HG02763 (cell line): ENCODE data around the gene SDF4.
"Not testable (repeated sequence)": the region's sequence is repeated elsewhere in the genome, so short reads cannot be mapped to it uniquely, and the experiment has no call there.

Experiments used
- ATAC-seq: cut with Tn5 transposase; IDR thresholded peaks from one replicate; pipeline ENCODE4 v1.9.1; 2021; ENCODE audit warnings: mild to moderate bottlenecking, moderate library complexity; ENCODE audit not compliant: unreplicated experiment

SDF4 gene

DNA sequence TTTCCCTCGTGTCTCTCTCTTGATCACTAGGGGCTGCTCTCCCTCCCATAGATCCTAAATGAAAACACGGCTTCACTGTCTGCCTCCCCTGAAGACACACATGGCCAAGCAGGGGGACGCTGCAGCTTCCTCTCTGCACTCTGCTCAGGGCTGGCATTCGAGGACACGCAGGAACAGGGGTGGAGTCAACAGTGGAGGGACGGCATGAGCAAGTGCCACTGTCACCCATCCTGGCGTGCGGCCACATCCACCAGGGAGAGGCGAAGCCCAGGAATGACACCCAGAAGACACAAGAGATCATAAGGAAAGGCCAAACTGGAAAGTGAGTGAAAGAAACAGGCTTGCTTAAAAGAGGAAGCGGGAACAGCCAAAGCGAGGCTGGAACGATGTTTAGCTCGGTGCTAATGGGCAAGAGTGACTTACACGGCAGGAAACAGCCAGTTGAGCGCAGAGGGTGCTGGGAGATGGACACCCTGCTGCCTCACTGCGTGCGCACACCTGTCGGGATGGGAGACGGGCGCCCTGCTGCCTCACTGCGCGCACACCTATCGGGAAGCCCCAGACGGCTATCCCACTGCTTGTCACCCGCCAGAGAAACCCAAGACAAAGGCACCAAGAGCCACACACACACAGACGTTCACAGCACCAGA is 28.3 kb upstream of the SDF4 start:
- no peak for ATAC-seq

DNA sequence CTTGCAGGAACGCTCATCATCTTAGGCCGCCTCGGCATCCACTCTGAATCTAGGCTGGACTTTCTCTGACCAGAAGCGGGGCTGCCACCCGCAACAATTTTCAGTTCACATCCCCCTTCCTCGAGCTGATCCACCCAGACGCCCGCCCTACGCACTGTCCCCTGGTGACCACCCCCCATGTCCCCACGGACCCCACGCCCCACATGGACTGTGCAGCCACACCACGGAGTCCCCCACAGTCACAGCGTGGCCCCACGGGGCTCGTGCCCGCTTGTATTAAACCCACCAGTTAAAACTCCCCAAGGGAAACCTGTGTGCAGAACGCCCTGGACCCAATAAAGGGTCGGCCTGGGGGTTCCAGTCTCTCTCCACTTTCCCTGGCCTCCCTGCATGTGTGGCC is 27.7 kb upstream of the SDF4 start:
- no peak for ATAC-seq

DNA sequence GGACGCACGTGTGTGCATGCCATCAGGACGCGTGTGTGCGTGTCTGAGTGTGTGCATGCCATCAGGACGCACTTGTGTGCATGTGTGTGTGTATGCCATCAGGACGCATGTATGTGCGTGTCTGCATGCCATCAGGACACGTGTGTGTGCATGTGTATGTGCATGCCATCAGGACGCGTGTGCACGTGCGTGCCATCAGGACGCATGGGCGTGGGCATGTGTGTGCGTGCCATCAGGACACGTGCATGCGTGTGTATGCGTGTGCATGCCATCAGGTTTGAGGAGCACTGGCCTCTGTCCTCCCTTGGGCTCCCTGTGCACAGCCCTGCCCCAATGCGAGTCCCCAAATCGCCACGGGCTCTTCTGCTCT is 27.3 kb upstream of the SDF4 start:
- ATAC-seq, result no peak

DNA sequence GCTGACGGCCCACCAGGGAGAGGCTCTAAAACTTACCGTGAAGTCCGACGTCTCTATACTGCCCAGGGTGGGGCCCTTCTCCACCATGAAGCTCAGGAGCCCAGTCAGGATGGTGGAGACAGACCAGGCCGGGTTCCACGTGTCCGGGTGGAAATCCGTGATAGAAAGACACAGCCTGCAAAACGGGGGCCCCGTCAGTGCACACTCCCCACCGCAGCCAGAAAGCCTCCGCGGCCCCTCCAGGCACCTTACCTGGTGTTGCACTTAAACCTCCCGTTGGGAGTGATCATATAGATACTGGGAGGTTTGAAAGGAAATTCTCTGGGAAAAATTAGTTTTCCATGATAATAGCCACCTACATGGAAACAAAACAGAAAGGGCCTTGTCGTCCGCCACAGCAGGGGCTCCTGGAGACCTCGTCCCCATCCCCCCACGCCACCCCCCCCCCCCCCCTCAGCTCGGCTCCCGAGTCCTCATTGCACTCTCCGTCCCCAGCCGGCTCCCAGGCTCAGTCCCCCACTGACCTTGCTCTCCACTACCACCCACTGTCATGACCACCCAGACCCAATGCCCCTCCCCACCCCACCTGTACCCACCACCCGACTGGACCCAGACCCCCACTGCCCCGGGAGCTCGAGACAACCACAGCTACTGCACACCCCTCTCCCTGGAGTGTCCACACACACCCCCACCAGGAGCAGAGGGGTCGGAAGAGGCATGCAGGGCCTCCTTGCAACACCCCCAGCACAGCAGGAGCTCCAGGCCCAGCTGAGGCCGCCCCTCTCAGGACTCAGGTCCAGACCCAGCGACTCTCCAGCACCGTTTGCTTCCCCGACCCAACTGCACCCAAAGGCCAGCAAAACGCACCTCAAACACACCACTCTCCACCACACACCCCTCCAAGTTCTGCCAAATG is 25.4 kb upstream of the SDF4 start:
- no peak for ATAC-seq

DNA sequence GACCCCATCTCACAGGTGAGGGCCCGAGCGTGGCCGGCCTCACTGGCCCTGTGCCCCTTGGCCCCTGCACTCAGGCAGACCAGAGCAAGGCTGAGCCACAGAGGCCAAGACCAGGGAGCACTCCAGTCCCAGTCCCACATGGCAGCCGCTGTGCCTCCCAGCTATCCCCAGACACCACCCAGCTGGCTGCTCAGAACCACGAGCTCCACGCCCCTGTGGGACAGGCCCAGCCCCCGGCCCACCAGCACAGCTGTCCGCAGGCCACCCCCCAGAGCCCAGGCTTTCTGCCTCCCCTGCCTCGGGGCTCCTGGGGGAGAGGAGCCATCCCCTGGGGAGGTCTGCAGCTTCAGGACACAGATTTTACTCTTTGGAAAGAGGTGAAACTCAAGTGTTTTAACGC is 23.8 kb upstream of the SDF4 start:
- no peak for ATAC-seq

DNA sequence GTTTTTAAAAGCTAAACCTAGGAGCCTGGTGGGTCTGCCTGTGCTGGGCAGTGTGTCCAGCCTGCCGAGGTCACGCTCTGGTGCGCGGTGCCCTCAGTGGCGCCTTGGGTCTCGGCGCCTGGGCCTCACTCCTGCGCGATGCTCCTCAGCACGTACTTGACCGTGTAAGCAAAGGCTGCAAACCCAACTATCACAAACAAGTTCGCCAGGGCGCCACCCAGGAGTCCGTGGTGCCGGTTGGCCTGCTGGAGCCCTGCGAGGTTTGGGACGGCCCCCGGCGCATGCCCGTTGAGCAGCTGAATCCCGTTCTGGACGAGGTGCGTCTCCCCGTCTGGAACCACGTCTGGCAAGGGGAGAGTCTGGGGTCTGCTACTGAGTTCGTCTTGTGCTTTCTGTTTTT is 23.3 kb upstream of the SDF4 start:
- ATAC-seq, result no peak

DNA sequence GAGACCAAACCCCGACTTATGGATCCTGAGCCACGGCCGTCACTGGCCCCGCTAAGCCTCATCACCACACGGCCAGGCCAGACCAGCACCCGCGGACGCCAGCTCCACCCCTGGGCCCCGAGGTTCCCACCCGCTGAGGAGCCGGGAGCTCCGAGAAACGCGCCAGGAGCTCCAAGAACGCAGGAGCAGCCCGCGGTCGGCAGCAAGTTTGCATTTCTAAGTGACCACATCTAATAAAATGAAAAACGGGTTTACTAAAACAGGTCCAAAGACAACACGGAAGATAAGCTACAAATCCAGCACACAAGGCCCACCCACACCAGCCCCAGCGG is 22.8 kb upstream of the SDF4 start:
- ATAC-seq, result no peak

DNA sequence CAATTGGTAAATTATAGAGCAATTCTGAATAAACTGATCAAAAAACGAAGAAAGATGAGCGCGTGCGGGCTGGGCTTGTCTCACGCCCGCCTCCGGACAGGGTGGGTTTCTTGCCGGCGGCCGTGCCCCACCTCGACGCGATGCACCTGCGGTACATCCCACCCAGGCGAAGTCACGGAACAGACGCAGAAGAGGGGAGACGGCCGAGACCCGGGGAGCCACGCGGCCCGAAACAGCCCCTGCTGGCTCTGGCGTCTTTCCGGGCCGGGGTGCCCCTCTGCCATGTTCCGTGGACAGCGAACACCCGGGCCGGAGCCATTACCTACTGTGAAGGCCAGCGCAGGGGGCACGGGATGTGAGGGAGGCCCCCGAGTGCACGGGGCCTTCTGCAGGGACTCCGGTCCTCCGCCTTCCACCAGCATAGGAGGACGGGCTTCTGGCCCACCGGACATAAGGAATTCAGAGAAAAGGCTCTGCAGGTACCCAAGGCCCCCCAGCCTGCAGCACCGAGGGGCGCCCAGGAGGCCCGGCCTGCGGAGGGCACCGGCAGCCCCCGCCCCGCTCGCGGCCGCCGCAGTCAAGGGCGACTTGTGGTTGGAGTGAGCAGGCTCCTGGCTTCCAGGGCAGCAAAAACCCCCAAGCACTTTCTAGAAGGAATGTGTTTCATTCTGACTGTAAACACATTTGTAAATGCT is 22.3 kb upstream of the SDF4 start:
- ATAC-seq, result no peak

DNA sequence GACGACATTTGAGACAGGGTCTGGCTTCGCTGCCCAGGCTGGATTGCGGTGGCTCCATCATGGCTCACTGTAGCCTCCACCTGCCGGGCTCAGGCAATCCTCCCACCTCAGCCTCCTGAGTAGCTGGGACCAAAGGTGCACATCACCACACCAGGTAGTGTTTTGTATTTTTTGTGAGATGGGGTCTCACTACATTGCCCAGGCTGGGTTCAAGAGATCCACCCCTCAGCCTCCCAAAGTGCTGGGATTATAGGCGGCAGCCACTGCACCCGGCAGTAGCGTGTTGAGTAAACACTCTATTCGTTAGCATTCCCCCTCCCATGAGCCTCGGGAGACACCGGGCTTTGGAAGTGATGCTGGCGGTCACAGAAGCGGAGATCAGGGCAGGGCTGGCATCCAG is 21.5 kb upstream of the SDF4 start:
- no peak for ATAC-seq

DNA sequence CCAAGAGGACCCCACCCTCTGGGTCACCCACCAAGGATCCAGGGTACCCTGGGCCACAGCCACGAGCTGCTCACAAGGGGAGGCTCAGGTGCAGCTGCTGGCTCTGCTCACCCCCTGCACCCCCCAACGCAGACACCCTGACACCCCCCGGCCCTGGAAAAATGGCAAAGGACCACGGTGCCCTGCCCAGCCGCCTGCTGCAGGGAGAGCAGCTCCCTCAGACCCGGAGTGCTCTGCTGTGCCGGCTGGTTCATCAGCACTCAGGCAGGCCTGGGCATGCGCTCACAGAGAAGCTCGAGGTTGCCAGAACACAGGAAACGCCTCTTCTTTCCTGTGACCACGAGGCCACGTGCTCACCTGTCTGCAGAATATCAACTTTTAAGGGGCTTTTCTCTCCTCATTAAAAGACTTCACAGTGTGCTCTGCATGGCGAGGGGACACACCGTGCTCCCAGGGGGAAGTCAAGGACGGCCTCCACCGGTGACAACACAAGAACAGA is 19.0 kb upstream of the SDF4 start:
- ATAC-seq, result no peak

DNA sequence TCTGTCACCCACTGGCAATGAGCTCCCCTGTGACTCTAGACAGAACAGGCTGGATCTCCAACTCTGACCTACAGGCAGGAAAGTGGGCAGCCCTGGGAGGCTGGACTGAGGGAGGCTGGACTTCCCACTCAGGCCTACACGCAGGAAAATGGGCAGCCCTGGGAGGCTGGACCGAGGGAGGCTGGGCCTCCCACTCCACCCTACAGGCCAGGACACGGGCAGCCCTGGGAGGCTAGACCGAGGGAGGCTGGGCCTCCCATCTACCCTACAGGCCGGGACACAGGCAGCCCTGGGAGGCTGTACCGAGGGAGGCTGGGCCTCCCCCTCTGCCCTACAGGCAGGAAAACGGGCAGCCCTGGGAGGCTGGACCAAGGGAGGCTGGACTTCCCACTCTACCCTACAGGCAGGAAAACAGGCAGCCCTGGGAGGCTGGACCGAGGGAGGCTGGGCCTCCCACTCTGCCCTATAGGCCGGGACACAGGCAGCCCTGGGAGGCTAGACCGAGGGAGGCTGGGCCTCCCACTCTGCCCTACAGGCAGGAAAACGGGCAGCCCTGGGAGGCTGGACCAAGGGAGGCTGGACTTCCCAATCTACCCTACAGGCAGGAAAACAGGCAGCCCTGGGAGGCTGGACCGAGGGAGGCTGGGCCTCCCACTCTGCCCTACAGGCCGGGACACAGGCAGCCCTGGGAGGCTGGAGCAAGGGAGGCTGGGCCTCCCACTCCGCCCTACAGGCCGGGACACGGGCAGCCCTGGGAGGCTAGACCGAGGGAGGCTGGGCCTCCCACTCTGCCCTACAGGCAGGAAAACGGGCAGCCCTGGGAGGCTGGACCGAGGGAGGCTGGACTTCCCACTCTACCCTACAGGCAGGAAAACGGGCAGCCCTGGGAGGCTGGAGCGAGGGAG is 16.5 kb upstream of the SDF4 start:
- ATAC-seq, result not testable (repeated sequence)

DNA sequence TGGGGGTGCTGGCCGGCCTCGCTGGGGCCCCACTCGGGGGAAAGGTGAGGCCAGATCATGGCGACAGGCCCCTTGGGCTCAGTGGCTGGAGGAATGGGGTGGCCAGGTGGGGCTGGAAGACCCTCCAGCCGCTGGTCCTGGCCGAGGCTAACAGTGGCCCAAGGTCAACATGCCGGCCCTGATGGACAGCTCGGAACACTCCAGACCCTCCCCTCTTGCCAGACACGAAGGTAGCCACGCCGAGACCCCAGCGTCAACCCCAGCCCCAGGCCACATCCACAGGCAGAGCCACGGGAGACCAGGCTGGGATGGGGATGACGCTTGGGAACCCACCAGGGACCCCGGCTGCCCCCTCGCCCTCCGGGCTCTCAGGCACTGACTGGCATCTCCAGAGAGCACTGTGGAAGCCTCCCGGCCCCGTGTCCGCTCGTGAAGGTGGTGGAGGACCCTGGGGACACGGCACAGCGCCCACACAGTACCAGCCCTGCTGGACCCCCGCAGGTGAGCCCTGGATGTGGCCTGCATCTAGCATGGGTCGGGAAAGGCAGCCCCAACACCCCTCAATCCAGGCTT is 15.6 kb upstream of the SDF4 start:
- no peak for ATAC-seq

DNA sequence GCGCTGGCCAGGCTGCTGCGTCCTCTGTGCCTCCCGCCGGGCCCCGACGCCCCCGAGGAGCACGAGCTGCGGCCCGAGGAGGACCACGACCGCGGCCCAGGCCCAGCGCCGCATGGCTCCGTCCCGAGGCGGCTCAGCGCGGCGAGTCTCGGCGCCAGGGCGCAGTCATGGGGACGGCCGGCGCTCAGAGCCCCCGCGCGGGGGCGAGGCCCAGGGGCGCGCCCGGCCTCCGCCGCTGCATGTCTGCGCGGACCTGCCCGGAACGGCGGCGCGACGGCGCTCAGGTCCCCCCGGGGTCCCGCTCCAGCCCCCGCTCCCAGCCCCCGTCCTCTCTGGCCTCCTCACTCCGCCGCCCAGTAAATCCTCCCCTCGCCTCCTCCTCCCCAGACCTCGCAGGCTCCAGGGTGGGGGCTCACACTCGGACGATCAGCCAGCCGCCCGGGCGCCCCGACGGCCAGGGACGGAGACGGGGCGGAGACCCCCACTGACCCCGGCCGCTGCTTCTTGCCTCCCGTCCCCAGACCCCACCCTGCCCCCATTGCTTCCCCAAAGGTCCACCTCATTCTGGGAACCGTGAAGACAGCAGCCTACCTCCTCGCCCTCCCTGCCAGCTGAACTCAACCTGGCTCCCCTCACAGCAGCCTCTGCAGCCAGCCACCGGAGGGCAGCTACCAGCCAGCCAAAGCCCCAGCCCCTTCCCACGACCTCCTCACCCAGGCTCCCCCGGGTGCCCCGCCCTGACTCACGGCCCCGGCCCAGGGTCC is 15.0 kb upstream of the SDF4 start, which contains the start of gene C1QTNF12:
C1QTNF12 (minus strand) TSS at position 146 of the 764 bp plus-strand sequence; CDS start at position 114, 32 bp downstream.
- no peak for ATAC-seq

DNA sequence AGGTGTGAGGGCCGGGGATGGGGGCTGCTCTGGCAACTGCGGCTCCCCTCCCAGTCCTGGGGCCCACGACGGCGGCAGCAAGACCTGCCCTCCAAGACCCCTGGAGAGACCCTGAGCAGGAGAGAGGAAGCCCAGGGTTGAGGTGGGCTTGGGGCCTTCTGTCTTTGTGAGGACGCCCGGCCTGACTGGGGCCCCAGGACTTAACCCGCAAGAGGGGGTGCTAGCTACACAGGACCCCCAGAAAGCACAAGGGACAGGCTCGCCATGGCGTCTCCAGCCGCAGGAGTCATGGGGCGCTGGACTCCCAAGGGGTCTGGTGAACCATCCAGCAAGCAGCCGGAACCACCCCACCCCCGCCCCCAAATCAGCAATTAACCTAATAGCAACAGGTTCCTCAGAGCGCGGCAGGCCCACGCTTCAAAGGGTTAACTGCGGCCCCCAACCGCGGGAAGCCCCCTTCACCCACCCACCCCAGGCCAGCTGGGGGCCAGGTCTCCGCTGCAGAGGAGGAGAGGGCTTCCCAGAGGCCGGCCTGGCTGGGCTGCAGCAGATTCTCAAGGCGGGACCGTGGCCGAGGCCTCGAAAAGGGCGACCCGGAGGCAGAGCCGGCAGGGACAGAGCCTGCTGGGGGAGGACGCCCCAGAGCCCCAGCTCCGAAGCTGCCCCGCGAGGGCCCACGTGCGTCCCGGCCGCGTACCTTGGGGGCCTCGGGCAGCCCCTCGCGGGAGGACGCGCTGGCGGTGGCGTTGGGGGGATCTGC is 14.2 kb upstream of the SDF4 start:
- ATAC-seq, result no peak

DNA sequence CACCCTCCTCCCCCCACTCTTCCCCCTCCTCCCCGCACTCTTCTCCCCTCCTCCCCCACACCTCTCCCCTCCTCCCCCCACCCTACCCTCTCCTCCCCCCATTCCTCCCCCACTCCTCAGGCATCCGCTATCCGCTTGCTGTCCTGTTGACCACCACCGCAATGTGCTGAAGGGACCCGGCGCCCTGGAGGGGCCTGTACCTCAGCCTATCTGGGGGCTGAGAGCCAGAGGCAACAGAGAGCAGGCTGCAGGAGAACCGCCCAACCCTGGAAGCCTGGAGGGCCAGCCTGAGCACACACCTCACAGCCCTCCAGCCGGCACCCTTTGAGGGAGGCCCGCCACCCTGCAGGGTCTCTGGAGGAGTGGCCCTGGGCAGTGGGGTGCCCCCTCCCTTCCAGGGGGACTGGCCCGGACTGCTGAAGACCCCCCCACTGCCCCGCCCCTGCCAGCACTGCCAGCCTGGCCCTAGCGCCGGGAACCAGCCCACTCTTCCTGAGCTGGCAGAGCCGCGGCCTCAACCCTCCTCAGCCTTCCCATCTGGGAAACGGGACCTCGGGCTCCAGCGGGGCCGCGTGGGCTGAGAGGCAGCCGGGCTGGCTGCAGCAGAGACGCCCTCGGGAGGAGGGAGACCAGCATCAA is 13.5 kb upstream of the SDF4 start:
- no peak for ATAC-seq

DNA sequence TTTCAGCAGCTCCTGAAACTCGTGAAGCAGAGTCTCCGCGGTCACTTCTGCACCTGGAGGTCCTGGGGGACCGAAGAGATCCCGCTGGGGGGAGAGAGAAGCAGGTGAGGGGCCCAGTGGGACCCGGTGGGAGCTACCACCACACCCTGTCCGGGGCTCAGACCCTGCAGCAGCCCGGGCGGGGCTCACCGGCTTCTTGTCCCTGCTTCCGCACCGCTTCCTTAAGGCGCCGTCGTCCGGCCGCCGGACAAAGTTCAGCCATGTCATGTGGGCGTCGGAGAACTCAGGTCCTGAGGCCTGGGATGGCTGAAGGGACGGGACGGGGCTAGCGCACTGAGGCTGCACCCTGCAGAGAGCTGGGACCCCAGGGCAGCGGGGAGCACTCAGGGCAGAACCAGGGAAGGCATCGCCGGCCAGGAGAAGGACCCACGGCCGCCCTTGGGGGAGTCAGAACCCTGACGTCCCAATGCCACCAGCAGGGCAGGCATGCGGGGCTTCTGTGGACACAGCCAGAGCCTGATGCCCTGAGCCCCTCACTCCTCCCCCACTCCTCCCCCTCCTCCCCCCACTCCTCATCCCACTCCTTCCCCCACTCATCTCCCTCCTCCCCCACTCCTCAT is 12.5 kb upstream of the SDF4 start:
- no peak for ATAC-seq

DNA sequence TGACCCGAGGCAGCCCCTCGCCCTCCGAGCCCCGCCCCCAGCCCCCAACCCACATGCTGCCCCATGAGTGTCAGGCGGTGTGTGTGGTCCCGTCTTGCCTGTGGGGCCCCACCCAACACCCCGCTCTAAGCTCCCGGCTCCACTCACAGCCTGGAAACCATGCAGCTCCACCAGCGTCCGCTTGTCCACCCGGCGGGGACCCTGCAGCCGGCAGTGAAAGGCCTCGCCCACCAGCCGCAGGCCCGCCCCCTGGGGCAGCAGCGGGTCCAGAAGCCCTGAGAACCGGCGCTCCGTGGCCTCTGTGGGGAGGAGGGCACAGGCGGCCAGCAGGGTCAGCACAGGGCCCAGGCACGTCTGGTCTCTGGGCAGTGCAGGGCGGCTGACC is 12.0 kb upstream of the SDF4 start:
- no peak for ATAC-seq

DNA sequence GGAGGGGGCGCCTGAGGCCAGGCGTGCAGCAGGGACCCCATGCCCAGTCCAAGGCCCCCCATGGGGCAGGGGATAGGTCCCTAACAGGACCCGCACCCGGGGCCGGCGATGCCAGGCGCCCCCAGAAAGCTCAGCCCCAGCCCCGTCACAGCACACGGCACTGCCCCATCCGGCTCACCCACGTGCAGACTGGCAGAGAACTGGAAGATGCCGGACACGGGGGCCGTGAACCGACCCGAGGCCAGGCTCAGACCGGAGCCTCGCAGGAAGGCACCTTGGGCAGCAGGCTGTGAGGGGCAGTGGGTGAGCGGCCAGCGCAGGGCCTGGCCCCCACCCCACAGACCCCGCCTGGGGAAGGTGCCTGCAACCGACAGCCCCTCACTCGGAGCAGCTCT is 11.5 kb upstream of the SDF4 start:
- no peak for ATAC-seq
